GM23248 (cell line): ENCODE measurements around the gene MAP3K6.

Experiments
- EZH2 ChIP-seq: fragments of 200-600 bp; sonication (generic); IDR thresholded peaks from 2 replicates; pipeline ENCODE4 v1.6.1; 2018; ENCODE audit warnings: antibody characterized with exemption, mild to moderate bottlenecking; ENCODE audit not compliant: insufficient read depth, poor library complexity, severe bottlenecking
- EZH2phosphoT487 ChIP-seq: fragments of 200-600 bp; sonication (generic); IDR thresholded peaks from 2 replicates; pipeline ENCODE4 v1.6.1; 2018; ENCODE audit warnings: antibody characterized with exemption, moderate library complexity, mild to moderate bottlenecking, low read depth; ENCODE audit not compliant: insufficient read depth

DNA sequence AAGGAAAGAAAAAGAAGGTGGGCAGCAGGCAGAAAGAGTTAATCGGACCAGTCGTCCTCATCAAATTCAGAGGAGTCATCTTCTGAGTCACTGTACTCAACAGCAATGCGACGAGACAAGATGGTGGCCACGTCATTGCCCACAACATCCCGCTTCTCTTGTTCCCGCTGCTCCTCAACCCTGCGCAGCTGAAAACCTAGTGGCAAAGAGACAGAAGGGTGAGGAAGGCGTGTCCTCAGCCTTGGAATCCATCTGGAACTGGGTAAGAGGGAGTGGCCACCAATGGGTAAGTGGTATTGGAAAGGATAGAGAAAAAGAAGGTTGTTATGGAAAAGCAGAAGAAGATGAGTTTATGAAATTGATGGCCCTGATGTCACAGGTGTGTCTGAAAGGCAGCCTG, 41.4 kb upstream of the MAP3K6 start:
- TF ChIP-seq EZH2phosphoT487 (no peak), EZH2 (no peak)
